Stimulated activated CD4-positive, alpha-beta T cell treated with anti-CD3 and anti-CD28 coated beads, Interleukin-1b, Interleukin-23, amount 100 ng/mL, for 24 hours (primary cell): ENCODE data around the gene NDUFS1.
A peak's percentile ranks its signal among the peaks of the same experiment; 100 is the strongest.
"Not testable (repeated sequence)": the region's sequence is repeated elsewhere in the genome, so short reads cannot be mapped to it uniquely, and the experiment has no call there.

Experiments
- DNase-seq, 4 experiments: peaks; one replicate each; pipeline ENCODE4 v3.0.0-alpha.2; 2020; ENCODE audit warnings: low read depth in 4 of 4, low spot score in 1 of 4

The NDUFS1 gene

GRCh38 chr2:206159346-206160124 lies at the start of gene NDUFS1, which contains the start of gene EEF1B2:
TSS of gene NDUFS1 (minus strand) at chr2:206159444. CDS start at chr2:206153678, 5,766 bp downstream.
TSS of gene EEF1B2 (plus strand) at chr2:206159895. CDS start at chr2:206159980, 85 bp downstream.
- peak; percentile 85 to 97 (median 96) for DNase-seq

- no peak for DNase-seq
These were observed 49.7 kb upstream of the NDUFS1 start for GRCh38 chr2:206208900-206209299.

GRCh38 chr2:206207316-206207715 lies 48.1 kb upstream of the NDUFS1 start:
- not testable (repeated sequence) for DNase-seq

- DNase-seq, result no peak
These were observed 45.5 kb upstream of the NDUFS1 start for GRCh38 chr2:206204710-206205109.

- DNase-seq, result no peak
These were observed 44.1 kb upstream of the NDUFS1 start for GRCh38 chr2:206203331-206203730.

- no peak for DNase-seq
These were observed 43.2 kb upstream of the NDUFS1 start for GRCh38 chr2:206202446-206202845.

GRCh38 chr2:206201075-206201848 lies 42.0 kb upstream of the NDUFS1 start:
- no peak for DNase-seq

GRCh38 chr2:206198677-206199076 lies 39.4 kb upstream of the NDUFS1 start:
- DNase-seq, result no peak

GRCh38 chr2:206193671-206194357 lies 34.6 kb upstream of the NDUFS1 start:
- DNase-seq, result no peak

- no peak for DNase-seq
These were observed 32.9 kb upstream of the NDUFS1 start for GRCh38 chr2:206192157-206192556.

GRCh38 chr2:206190689-206191088 lies 31.4 kb upstream of the NDUFS1 start:
- no peak for DNase-seq

GRCh38 chr2:206190111-206190510 lies 30.9 kb upstream of the NDUFS1 start:
- DNase-seq, result no peak

GRCh38 chr2:206189691-206190090 lies 30.4 kb upstream of the NDUFS1 start:
- no peak for DNase-seq

- not testable (repeated sequence) for DNase-seq
These were observed 22.3 kb upstream of the NDUFS1 start for GRCh38 chr2:206181526-206181925.

GRCh38 chr2:206176901-206177300 lies 17.7 kb upstream of the NDUFS1 start:
- DNase-seq, result no peak

- no peak for DNase-seq
These were observed 16.9 kb upstream of the NDUFS1 start for GRCh38 chr2:206176121-206176520.

- DNase-seq, result no peak
These were observed 13.9 kb upstream of the NDUFS1 start for GRCh38 chr2:206173147-206173546.

- not testable (repeated sequence) for DNase-seq
These were observed 12.6 kb upstream of the NDUFS1 start for GRCh38 chr2:206171624-206172397.

GRCh38 chr2:206168230-206168629 lies 9.0 kb upstream of the NDUFS1 start:
- not testable (repeated sequence) for DNase-seq

GRCh38 chr2:206164261-206164862 lies 5.1 kb upstream of the NDUFS1 start:
- no peak for DNase-seq
